ENCODE measurements around the gene KCNAB2. TPM values are rescaled to one million over a fixed set of nuclear protein-coding genes. Genes with fewer than 3 reads are reported as not detected.

KCNAB2 gene
- total RNA-seq, 1 donor from 2014 or later: 8.8 TPM

GRCh38 chr1:6133146-6133895 lies 87.6 kb downstream of the KCNAB2 start:
- no peaks in the 10 kb centered on the region for H3K36me3 ChIP-seq
- TF ChIP-seq CTCF (IDR thresholded peaks at IDR 0.05) (no peak), POLR2AphosphoS5 (IDR thresholded peaks at IDR 0.05; ENCODE audit: insufficient read depth in 1 of 2, low read depth in 1 of 2) (no peak), POLR2A (IDR thresholded peaks at IDR 0.05) (no peak)
- H3K4me1 ChIP-seq: no peaks in the 10 kb centered on the region
- no peak overlapping the region for H3K27ac ChIP-seq
- no peak overlapping the region for H3K4me3 ChIP-seq
- DNase-seq (ENCODE audit: extremely low spot score in 2 of 2): no peak
- no peaks in the 10 kb centered on the region for H3K27me3 ChIP-seq
- H3K9me3 ChIP-seq: no peaks in the 10 kb centered on the region
- intact Hi-C loops (cut with DNase I): no loop called here

- H3K9me3 ChIP-seq: no peaks in the 10 kb centered on the region
- H3K27me3 ChIP-seq: no peaks in the 10 kb centered on the region
- TF ChIP-seq POLR2A (IDR thresholded peaks at IDR 0.05): no peak
- no peak for TF ChIP-seq POLR2AphosphoS5 (IDR thresholded peaks at IDR 0.05; ENCODE audit: insufficient read depth in 1 of 2, low read depth in 1 of 2)
- TF ChIP-seq CTCF (IDR thresholded peaks at IDR 0.05): no peak
- no peak for DNase-seq (ENCODE audit: extremely low spot score in 2 of 2)
- intact Hi-C loops (cut with DNase I): no loop called here
- H3K27ac ChIP-seq: no peak overlapping the region
- no peaks in the 10 kb centered on the region for H3K36me3 ChIP-seq
- H3K4me3 ChIP-seq: no peak overlapping the region
- H3K4me1 ChIP-seq: no peaks in the 10 kb centered on the region
These were observed 88.5 kb downstream of the KCNAB2 start for GRCh38 chr1:6134206-6134605.

GRCh38 chr1:6134741-6135510 lies 89.2 kb downstream of the KCNAB2 start:
- H3K27me3 ChIP-seq: no peaks in the 10 kb centered on the region
- TF ChIP-seq POLR2A (IDR thresholded peaks at IDR 0.05) (no peak), POLR2AphosphoS5 (IDR thresholded peaks at IDR 0.05; ENCODE audit: insufficient read depth in 1 of 2, low read depth in 1 of 2) (no peak), CTCF (IDR thresholded peaks at IDR 0.05) (no peak)
- H3K27ac ChIP-seq: no peak overlapping the region
- intact Hi-C loops (cut with DNase I): no loop called here
- H3K9me3 ChIP-seq: no peaks in the 10 kb centered on the region
- no peak for DNase-seq (ENCODE audit: extremely low spot score in 2 of 2)
- H3K4me3 ChIP-seq: no peak overlapping the region
- H3K36me3 ChIP-seq: no peaks in the 10 kb centered on the region
- H3K4me1 ChIP-seq: no peaks in the 10 kb centered on the region

- H3K9me3 ChIP-seq: no peaks in the 10 kb centered on the region
- no peaks in the 10 kb centered on the region for H3K4me1 ChIP-seq
- no peak for DNase-seq (ENCODE audit: extremely low spot score in 2 of 2)
These were observed 91.0 kb downstream of the KCNAB2 start for GRCh38 chr1:6136516-6137220.

More at GRCh38 chr1:6136516-6137220, 91.0 kb downstream of the KCNAB2 start:
- TF ChIP-seq POLR2AphosphoS5 (IDR thresholded peaks at IDR 0.05; ENCODE audit: insufficient read depth in 1 of 2, low read depth in 1 of 2) (no peak), POLR2A (IDR thresholded peaks at IDR 0.05) (no peak), CTCF (IDR thresholded peaks at IDR 0.05) (no peak)
- intact Hi-C loops (cut with DNase I): no loop called here
- Histone ChIP-seq H3K27me3 (no peaks in the 10 kb centered on the region), H3K27ac (no peak overlapping the region), H3K36me3 (no peaks in the 10 kb centered on the region), H3K4me3 (no peak overlapping the region)
